Neural cell (in vitro differentiated cells): Measurements from ENCODE around the gene ATP9B. TPM values are rescaled to one million over a fixed set of nuclear protein-coding genes. Genes with fewer than 3 reads are reported as not detected.

Experiments used
- H2AFZ ChIP-seq: fragments of 200-600, 300-800 bp; sonication (generic), shearing (Covaris generic); 2 replicates; pipeline ENCODE4 v1.6.0; 2014; ENCODE audit warnings: low read depth, mild to moderate bottlenecking, antibody characterized with exemption, low read length, moderate library complexity
- H3F3A ChIP-seq: fragments of 200-600 bp; shearing (Covaris generic); 2 replicates; pipeline ENCODE4 v1.6.1; 2016; ENCODE audit warnings: mild to moderate bottlenecking, moderate library complexity, mixed read lengths, antibody characterized with exemption, low read length; ENCODE audit not compliant: insufficient read depth, poor library complexity, severe bottlenecking
- H3K27ac ChIP-seq: fragments of 200-600, 300-800 bp; sonication (generic), shearing (Covaris generic); 2 replicates; pipeline ENCODE4 v1.5.1; 2014; ENCODE audit warnings: mild to moderate bottlenecking, low read length, moderate library complexity
- H3K27me3 ChIP-seq: fragments of 300-800, 200-600 bp; sonication (generic), shearing (Covaris generic); 2 replicates; pipeline ENCODE4 v1.6.0; 2014; ENCODE audit warnings: mild to moderate bottlenecking, low read depth, low read length, moderate library complexity; ENCODE audit not compliant: insufficient read depth
- H3K36me3 ChIP-seq: fragments of 300-800, 200-600 bp; sonication (generic), shearing (Covaris generic); 2 replicates; pipeline ENCODE4 v1.5.1; 2014; ENCODE audit warnings: mild to moderate bottlenecking, antibody characterized with exemption, low read length, moderate library complexity; ENCODE audit not compliant: insufficient read depth
- H3K4me2 ChIP-seq: fragments of 300-800, 200-600 bp; sonication (generic), shearing (Covaris generic); 2 replicates; pipeline ENCODE4 v1.6.0; 2014; ENCODE audit warnings: mild to moderate bottlenecking, low read length
- H3K4me3 ChIP-seq: fragments of 300-800, 200-600 bp; sonication (generic), shearing (Covaris generic); 2 replicates; pipeline ENCODE4 v1.5.1; 2014; ENCODE audit warnings: mild to moderate bottlenecking, low read length, moderate library complexity
- H3K79me2 ChIP-seq: fragments of 200-600 bp; shearing (Covaris generic); replicated peaks from 2 replicates; pipeline ENCODE4 v1.6.0; 2014; ENCODE audit warnings: mild to moderate bottlenecking, low read length, moderate library complexity; ENCODE audit not compliant: insufficient read depth
- H3K9ac ChIP-seq: fragments of 300-800, 200-600 bp; sonication (generic), shearing (Covaris generic); 2 replicates; pipeline ENCODE4 v1.6.1; 2016; ENCODE audit warnings: mild to moderate bottlenecking, low read length, mixed read lengths
- H3K9me2 ChIP-seq: fragments of 200-600 bp; shearing (Covaris generic); 2 replicates; pipeline ENCODE4 v1.6.1; 2016; ENCODE audit warnings: mild to moderate bottlenecking, low read length, mixed read lengths; ENCODE audit not compliant: insufficient read depth
- H3K9me3 ChIP-seq: fragments of 200-600, 300-800 bp; sonication (generic), shearing (Covaris generic); 2 replicates; pipeline ENCODE4 v1.6.1; 2016; ENCODE audit warnings: mild to moderate bottlenecking, mixed run types, low read length, moderate library complexity, mixed read lengths
- H4K20me1 ChIP-seq: fragments of 200-600 bp; shearing (Covaris generic); 2 replicates; pipeline ENCODE4 v1.6.1; 2016; ENCODE audit warnings: mild to moderate bottlenecking, mixed run types; ENCODE audit not compliant: insufficient read depth
- EP300 ChIP-seq: fragments of 450-650 bp; conservative IDR thresholded peaks from 2 replicates; pipeline ENCODE4 v1.6.1; 2014; ENCODE audit warnings: antibody characterized with exemption, mild to moderate bottlenecking, moderate library complexity; ENCODE audit not compliant: poor library complexity, severe bottlenecking
- EZH2 ChIP-seq: fragments of 200-600, 300-800 bp; shearing (Covaris generic), sonication (generic); IDR thresholded peaks from 2 replicates; pipeline ENCODE4 v1.6.1; 2014; ENCODE audit warnings: antibody characterized with exemption, low read length, borderline replicate concordance, mild to moderate bottlenecking; ENCODE audit not compliant: insufficient read depth, poor library complexity, severe bottlenecking
- MXI1 ChIP-seq: fragments of 450-650 bp; conservative IDR thresholded peaks from 2 replicates; pipeline ENCODE4 v1.6.1; 2014; ENCODE audit warnings: antibody characterized with exemption, mild to moderate bottlenecking; ENCODE audit not compliant: poor library complexity, severe bottlenecking
- POLR2AphosphoS5 ChIP-seq: IDR thresholded peaks from 2 replicates; pipeline ENCODE4 v1.6.1; 2012
- RAD21 ChIP-seq: fragments of 450-650 bp; conservative IDR thresholded peaks from 2 replicates; pipeline ENCODE4 v1.6.1; 2014; ENCODE audit warnings: antibody characterized with exemption, mild to moderate bottlenecking, moderate library complexity
- SMC3 ChIP-seq: fragments of 450-650 bp; conservative IDR thresholded peaks from 2 replicates; pipeline ENCODE4 v1.6.1; 2014; ENCODE audit warnings: antibody characterized with exemption, mild to moderate bottlenecking, moderate library complexity; ENCODE audit not compliant: poor library complexity
- TAF1 ChIP-seq: IDR thresholded peaks from 2 replicates; pipeline ENCODE4 v1.6.1; 2012; ENCODE audit warnings: low read depth
- polyA plus RNA-seq: library from polyadenylated mRNA; depleted of rRNA; stranded (reverse); fragments of >200 nt; gene quantifications from 2 replicates; pipeline ENCODE4 v1.2.3, GENCODE V29; 2014
- TF ChIP-seq, protein P1 (sequence below): IDR thresholded peaks from 2 replicates; pipeline ENCODE4 v1.6.1; 2012; ENCODE audit warnings: borderline replicate concordance
- TF ChIP-seq, protein P2 (sequence below): fragments of 450-650 bp; IDR thresholded peaks from 2 replicates; pipeline ENCODE4 v1.5.1; 2014; ENCODE audit warnings: antibody characterized with exemption, mild to moderate bottlenecking, moderate library complexity; ENCODE audit not compliant: poor library complexity, severe bottlenecking

Gene ATP9B
- polyA plus RNA-seq, 1 donor from 2014 or later, result 15.4 TPM

DNA sequence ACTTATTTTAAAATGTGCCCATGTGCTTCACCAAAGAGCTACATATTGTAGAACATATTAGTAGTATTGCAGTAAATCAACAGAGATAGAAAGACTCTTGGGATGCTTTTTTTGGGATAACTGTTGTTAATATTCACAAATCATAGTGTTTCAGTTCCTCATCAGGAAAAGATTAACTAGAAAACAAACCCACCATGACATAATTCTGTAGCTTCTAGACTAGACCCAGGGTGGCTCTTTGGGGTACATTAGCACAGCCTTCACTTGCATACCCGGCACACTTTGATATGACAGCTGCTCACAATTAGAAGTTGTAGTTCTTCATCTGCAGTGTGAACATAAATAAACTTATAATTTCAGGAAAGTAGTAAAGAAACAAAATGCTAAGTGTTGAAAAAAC is 154.2 kb downstream of the ATP9B start:
- Histone ChIP-seq H4K20me1 (no peaks in the 10 kb centered on the region), H2AFZ (no peak overlapping the region), H3F3A (no peaks in the 10 kb centered on the region), H3K4me2 (no peak overlapping the region), H3K9ac (no peak overlapping the region), H3K4me3 (no peak overlapping the region), H3K79me2 (no peaks in the 10 kb centered on the region), H3K27ac (no peak overlapping the region), H3K27me3 (no peaks in the 10 kb centered on the region), H3K36me3 (no peaks in the 10 kb centered on the region), H3K9me2 (no peaks in the 10 kb centered on the region), H3K9me3 (no peaks in the 10 kb centered on the region)
- TF ChIP-seq MXI1 (no peak), POLR2AphosphoS5 (no peak), SMC3 (no peak), EZH2 (no peak), EP300 (no peak), RAD21 (no peak), TAF1 (no peak)
- TF ChIP-seq, protein P1, sequence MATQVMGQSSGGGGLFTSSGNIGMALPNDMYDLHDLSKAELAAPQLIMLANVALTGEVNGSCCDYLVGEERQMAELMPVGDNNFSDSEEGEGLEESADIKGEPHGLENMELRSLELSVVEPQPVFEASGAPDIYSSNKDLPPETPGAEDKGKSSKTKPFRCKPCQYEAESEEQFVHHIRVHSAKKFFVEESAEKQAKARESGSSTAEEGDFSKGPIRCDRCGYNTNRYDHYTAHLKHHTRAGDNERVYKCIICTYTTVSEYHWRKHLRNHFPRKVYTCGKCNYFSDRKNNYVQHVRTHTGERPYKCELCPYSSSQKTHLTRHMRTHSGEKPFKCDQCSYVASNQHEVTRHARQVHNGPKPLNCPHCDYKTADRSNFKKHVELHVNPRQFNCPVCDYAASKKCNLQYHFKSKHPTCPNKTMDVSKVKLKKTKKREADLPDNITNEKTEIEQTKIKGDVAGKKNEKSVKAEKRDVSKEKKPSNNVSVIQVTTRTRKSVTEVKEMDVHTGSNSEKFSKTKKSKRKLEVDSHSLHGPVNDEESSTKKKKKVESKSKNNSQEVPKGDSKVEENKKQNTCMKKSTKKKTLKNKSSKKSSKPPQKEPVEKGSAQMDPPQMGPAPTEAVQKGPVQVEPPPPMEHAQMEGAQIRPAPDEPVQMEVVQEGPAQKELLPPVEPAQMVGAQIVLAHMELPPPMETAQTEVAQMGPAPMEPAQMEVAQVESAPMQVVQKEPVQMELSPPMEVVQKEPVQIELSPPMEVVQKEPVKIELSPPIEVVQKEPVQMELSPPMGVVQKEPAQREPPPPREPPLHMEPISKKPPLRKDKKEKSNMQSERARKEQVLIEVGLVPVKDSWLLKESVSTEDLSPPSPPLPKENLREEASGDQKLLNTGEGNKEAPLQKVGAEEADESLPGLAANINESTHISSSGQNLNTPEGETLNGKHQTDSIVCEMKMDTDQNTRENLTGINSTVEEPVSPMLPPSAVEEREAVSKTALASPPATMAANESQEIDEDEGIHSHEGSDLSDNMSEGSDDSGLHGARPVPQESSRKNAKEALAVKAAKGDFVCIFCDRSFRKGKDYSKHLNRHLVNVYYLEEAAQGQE, result no peak
- TF ChIP-seq, protein P2, sequence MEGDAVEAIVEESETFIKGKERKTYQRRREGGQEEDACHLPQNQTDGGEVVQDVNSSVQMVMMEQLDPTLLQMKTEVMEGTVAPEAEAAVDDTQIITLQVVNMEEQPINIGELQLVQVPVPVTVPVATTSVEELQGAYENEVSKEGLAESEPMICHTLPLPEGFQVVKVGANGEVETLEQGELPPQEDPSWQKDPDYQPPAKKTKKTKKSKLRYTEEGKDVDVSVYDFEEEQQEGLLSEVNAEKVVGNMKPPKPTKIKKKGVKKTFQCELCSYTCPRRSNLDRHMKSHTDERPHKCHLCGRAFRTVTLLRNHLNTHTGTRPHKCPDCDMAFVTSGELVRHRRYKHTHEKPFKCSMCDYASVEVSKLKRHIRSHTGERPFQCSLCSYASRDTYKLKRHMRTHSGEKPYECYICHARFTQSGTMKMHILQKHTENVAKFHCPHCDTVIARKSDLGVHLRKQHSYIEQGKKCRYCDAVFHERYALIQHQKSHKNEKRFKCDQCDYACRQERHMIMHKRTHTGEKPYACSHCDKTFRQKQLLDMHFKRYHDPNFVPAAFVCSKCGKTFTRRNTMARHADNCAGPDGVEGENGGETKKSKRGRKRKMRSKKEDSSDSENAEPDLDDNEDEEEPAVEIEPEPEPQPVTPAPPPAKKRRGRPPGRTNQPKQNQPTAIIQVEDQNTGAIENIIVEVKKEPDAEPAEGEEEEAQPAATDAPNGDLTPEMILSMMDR, result no peak

DNA sequence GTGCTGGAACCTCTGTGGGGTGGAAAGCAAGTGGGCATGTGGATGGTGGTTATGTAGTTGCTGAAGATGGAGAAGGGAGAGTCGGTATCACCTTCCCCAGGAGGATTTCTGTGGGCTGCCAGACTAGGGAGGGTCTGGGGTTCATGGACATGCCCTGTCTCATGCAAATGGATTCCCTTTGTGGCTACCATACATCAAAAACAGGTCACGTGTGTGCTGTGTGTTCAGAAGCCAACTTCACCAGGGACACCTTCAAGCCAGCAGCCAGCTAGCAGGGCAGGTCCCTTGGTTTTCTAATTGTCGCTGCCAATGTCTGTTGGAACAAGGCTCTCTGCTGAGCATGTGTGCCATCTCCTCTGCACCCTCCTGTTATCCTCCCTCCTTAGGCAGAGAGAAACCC is 155.2 kb downstream of the ATP9B start:
- no peak overlapping the region for H3K9ac ChIP-seq
- no peaks in the 10 kb centered on the region for H3K9me3 ChIP-seq
- no peaks in the 10 kb centered on the region for H4K20me1 ChIP-seq
- no peak overlapping the region for H3K27ac ChIP-seq
- H3K9me2 ChIP-seq, result no peaks in the 10 kb centered on the region
- TF ChIP-seq, protein P2, result no peak
- TF ChIP-seq POLR2AphosphoS5, result no peak
- TF ChIP-seq TAF1, result no peak
- TF ChIP-seq SMC3, result no peak
- no peak for TF ChIP-seq MXI1
- TF ChIP-seq, protein P1, result no peak
- no peak for TF ChIP-seq RAD21
- TF ChIP-seq EP300, result no peak
- TF ChIP-seq EZH2, result no peak
- H3K79me2 ChIP-seq, result no peaks in the 10 kb centered on the region
- H2AFZ ChIP-seq, result no peak overlapping the region
- H3F3A ChIP-seq, result no peaks in the 10 kb centered on the region
- H3K4me2 ChIP-seq, result no peak overlapping the region
- H3K4me3 ChIP-seq, result no peak overlapping the region
- H3K36me3 ChIP-seq, result no peaks in the 10 kb centered on the region
- H3K27me3 ChIP-seq, result no peaks in the 10 kb centered on the region
